GM18505 (cell line): ENCODE measurements around the gene HNF1A.

Experiments
- ATAC-seq: cut with Tn5 transposase; IDR thresholded peaks from one replicate; pipeline ENCODE4 v1.9.1; 2021; ENCODE audit not compliant: unreplicated experiment
- POLR2A ChIP-seq: IDR thresholded peaks from 4 replicates; pipeline ENCODE4 v1.6.1; 2011; ENCODE audit warnings: borderline replicate concordance; ENCODE audit not compliant: insufficient read depth, insufficient read length; ENCODE audit errors: extremely low read depth

Gene HNF1A

GRCh38 chr12:121050725-121051124 lies 72.4 kb downstream of the HNF1A start:
- no peak for ATAC-seq
- TF ChIP-seq POLR2A, result no peak
